H1 (cell line): ENCODE data around the gene JAKMIP2. TPM values are rescaled to one million over a fixed set of nuclear protein-coding genes. Genes with fewer than 3 reads are reported as not detected.

Experiments
- CTCF ChIA-PET: fragments of 300-600 bp; sonication (Branson Sonifier 250); formaldehyde crosslinking; loops from one replicate; lab custom pipeline; 2021; ENCODE audit not compliant: partially characterized antibody; lab: Charles Lee
- POLR2A ChIA-PET: fragments of 300-600 bp; sonication (Branson Sonifier 250); formaldehyde crosslinking; loops from one replicate; lab custom pipeline; 2021; ENCODE audit warnings: inconsistent platforms; ENCODE audit not compliant: partially characterized antibody; lab: Charles Lee
- DNase-seq, 2 experiments: peaks; one replicate each; pipeline versions ENCODE4 v3.0.0 to v3.0.0-alpha.2; 2010 to 2022; ENCODE audit warnings: low spot score in 2 of 2, low read depth in 1 of 2, mixed read lengths in 1 of 2
- FAIRE-seq: peaks from 2 replicates; lab custom pipeline; 2011; peaks lifted over from hg19 to GRCh38; lab: Jason Lieb, UNC
- H2AFZ ChIP-seq: 2 replicates; pipeline ENCODE4 v1.8.1; 2012; ENCODE audit warnings: low read length, inconsistent platforms
- H2AK5ac ChIP-seq: 2 replicates; pipeline ENCODE4 v1.6.1; 2013; ENCODE audit warnings: low read depth, low read length
- H2BK120ac ChIP-seq: replicated peaks from 2 replicates; pipeline ENCODE3; 2013; ENCODE audit warnings: low read depth, low read length, inconsistent platforms
- H2BK12ac ChIP-seq: 2 replicates; pipeline ENCODE4 v1.6.1; 2013; ENCODE audit warnings: low read depth, low read length
- H2BK15ac ChIP-seq: 2 replicates; pipeline ENCODE4 v1.6.1; 2013; ENCODE audit warnings: low read length
- H2BK20ac ChIP-seq: 2 replicates; pipeline ENCODE4 v1.6.1; 2013; ENCODE audit warnings: low read length
- H2BK5ac ChIP-seq: 2 replicates; pipeline ENCODE4 v1.6.1; 2013; ENCODE audit warnings: low read depth, low read length
- H3K14ac ChIP-seq: 2 replicates; pipeline ENCODE4 v1.6.1; 2013; ENCODE audit warnings: inconsistent platforms; ENCODE audit not compliant: insufficient read length
- H3K18ac ChIP-seq: 2 replicates; pipeline ENCODE4 v1.6.1; 2013; ENCODE audit warnings: low read length; ENCODE audit errors: extremely low read depth
- H3K23ac ChIP-seq: 2 replicates; pipeline ENCODE4 v1.6.1; 2013; ENCODE audit warnings: inconsistent platforms; ENCODE audit not compliant: insufficient read length
- H3K23me2 ChIP-seq: 2 replicates; pipeline ENCODE4 v1.6.1; 2013; ENCODE audit warnings: low read depth, low read length
- H3K27ac ChIP-seq: 2 replicates; pipeline ENCODE4 v1.6.1; 2011; ENCODE audit warnings: low read depth, low read length, inconsistent platforms
- H3K27me3 ChIP-seq, 4 experiments: replicated peaks in 1 of 4; 1 replicate in 1 of 4; 2 replicates in 3 of 4; pipeline versions ENCODE4 v1.6.1 to v1.8.1; 2011 to 2013; ENCODE audit warnings: low read length in 3 of 4, mild to moderate bottlenecking in 3 of 4, inconsistent platforms in 2 of 4, mixed read lengths in 2 of 4, moderate library complexity in 1 of 4; ENCODE audit not compliant: control insufficient read depth in 3 of 4, insufficient read depth in 3 of 4; ENCODE audit errors: extremely low read depth in 1 of 4
- H3K36me3 ChIP-seq, 4 experiments: 2 replicates each; pipeline versions ENCODE4 v1.6.1 to v1.8.1; 2011 to 2013; ENCODE audit warnings: mild to moderate bottlenecking in 4 of 4, low read length in 3 of 4, moderate library complexity in 2 of 4, control low read depth in 1 of 4, inconsistent platforms in 1 of 4; ENCODE audit not compliant: insufficient read depth in 4 of 4, control insufficient read depth in 2 of 4
- H3K4ac ChIP-seq: replicated peaks from 2 replicates; pipeline ENCODE3; 2013; ENCODE audit warnings: low read length, low read depth, mixed read lengths, inconsistent platforms; ENCODE audit not compliant: insufficient read length
- H3K4me1 ChIP-seq, 4 experiments: replicated peaks in 1 of 4; 1 replicate in 1 of 4; 2 replicates in 3 of 4; pipeline versions ENCODE4 v1.6.1 to v1.8.1; 2011 to 2013; ENCODE audit warnings: low read length in 3 of 4, inconsistent platforms in 2 of 4, mixed read lengths in 1 of 4; ENCODE audit not compliant: insufficient read depth in 4 of 4, control insufficient read depth in 3 of 4
- H3K4me2 ChIP-seq, 2 experiments: 2 replicates each; pipeline versions ENCODE4 v1.6.1 to v1.8.1; 2011 to 2013; ENCODE audit warnings: low read depth in 2 of 2, low read length in 2 of 2, control low read depth in 1 of 2, inconsistent platforms in 1 of 2, mild to moderate bottlenecking in 1 of 2; ENCODE audit not compliant: insufficient read depth in 1 of 2
- H3K4me3 ChIP-seq, 4 experiments: fragments of 200-600, 300-600 bp in 1 of 4; sonication (generic), shearing (Covaris generic), sonication (Bioruptor Twin) in 1 of 4; 2 replicates each; pipeline versions ENCODE4 v1.5.1 to v1.8.1; 2011 to 2016; ENCODE audit warnings: low read length in 4 of 4, low read depth in 3 of 4, control low read depth in 2 of 4, inconsistent platforms in 2 of 4, mild to moderate bottlenecking in 2 of 4, mixed read lengths in 1 of 4, moderate library complexity in 1 of 4; ENCODE audit not compliant: insufficient read depth in 2 of 4; ENCODE audit errors: extremely low read depth in 1 of 4
- H3K56ac ChIP-seq: replicated peaks from 2 replicates; pipeline ENCODE3; 2013; ENCODE audit warnings: low read depth, mild to moderate bottlenecking, mixed read lengths, low read length, inconsistent platforms; ENCODE audit not compliant: insufficient read length
- H3K79me1 ChIP-seq: 2 replicates; pipeline ENCODE4 v1.6.1; 2013; ENCODE audit warnings: low read depth, low read length, control low read depth
- H3K79me2 ChIP-seq, 2 experiments: 2 replicates each; pipeline versions ENCODE4 v1.6.1 to v1.8.1; 2012 to 2013; ENCODE audit warnings: low read length in 2 of 2, mild to moderate bottlenecking in 2 of 2, inconsistent platforms in 1 of 2; ENCODE audit not compliant: insufficient read depth in 2 of 2, control insufficient read depth in 1 of 2
- H3K9ac ChIP-seq, 4 experiments: replicated peaks in 1 of 4; 1 replicate in 1 of 4; 2 replicates in 3 of 4; pipeline versions ENCODE4 v1.6.1 to v1.8.1; 2011 to 2013; ENCODE audit warnings: low read depth in 3 of 4, low read length in 3 of 4, control low read depth in 2 of 4, mild to moderate bottlenecking in 2 of 4, moderate library complexity in 2 of 4, inconsistent platforms in 1 of 4; ENCODE audit errors: extremely low read depth in 1 of 4
- H3K9me3 ChIP-seq, 2 experiments: 2 replicates each; pipeline versions ENCODE4 v1.6.1 to v1.8.1; 2012 to 2013; ENCODE audit warnings: mild to moderate bottlenecking in 2 of 2, moderate library complexity in 2 of 2, control low read depth in 1 of 2, inconsistent platforms in 1 of 2, low read depth in 1 of 2, low read length in 1 of 2, mixed read lengths in 1 of 2; ENCODE audit not compliant: insufficient read depth in 2 of 2
- H4K20me1 ChIP-seq, 2 experiments: replicated peaks in 1 of 2; 2 replicates each; pipeline versions ENCODE3 to v1.8.1; 2011 to 2013; ENCODE audit warnings: inconsistent platforms in 2 of 2, low read length in 2 of 2, mild to moderate bottlenecking in 1 of 2; ENCODE audit not compliant: insufficient read depth in 2 of 2, control insufficient read depth in 1 of 2
- H4K5ac ChIP-seq: 2 replicates; pipeline ENCODE4 v1.6.1; 2013; ENCODE audit warnings: low read length, low read depth, mixed read lengths, inconsistent platforms; ENCODE audit not compliant: insufficient read length
- H4K8ac ChIP-seq: 2 replicates; pipeline ENCODE4 v1.8.0; 2013; ENCODE audit warnings: mild to moderate bottlenecking, moderate library complexity, low read length, inconsistent platforms; ENCODE audit not compliant: insufficient read depth; ENCODE audit errors: extremely low read depth
- H4K91ac ChIP-seq: replicated peaks from 2 replicates; pipeline ENCODE3; 2013; ENCODE audit warnings: low read length, mixed read lengths, inconsistent platforms; ENCODE audit not compliant: insufficient read length
- JUND ChIP-seq: IDR thresholded peaks from 2 replicates; pipeline ENCODE4 v1.6.1; 2011; ENCODE audit warnings: mild to moderate bottlenecking, improper control_type of control experiment, low read length
- WGBS, 2 experiments: shearing (Covaris generic) in 1 of 2; methylation state at CpG; one replicate each; pipeline versions ENCODE4 v1.1.6 to v1.1.7; 2013 to 2015; ENCODE audit warnings: low lambda C conversion rate in 2 of 2, mixed read lengths in 2 of 2, inconsistent platforms in 1 of 2, low coverage in 1 of 2, missing lambda C conversion rate in 1 of 2; ENCODE audit not compliant: insufficient replicate concordance in 2 of 2, insufficient coverage in 1 of 2, insufficient read length in 1 of 2; ENCODE audit errors: extremely low coverage in 1 of 2, missing lambda C conversion rate in 1 of 2; 5-methylcytosine and 5-hydroxymethylcytosine counted together
- polyA plus RNA-seq, 7 experiments: library from polyadenylated mRNA; depleted of rRNA in 3 of 7; stranded (reverse) in 5 of 7; unstranded in 2 of 7; fragments of >200 nt in 5 of 7; fragments of 200-250 nt in 2 of 7; gene quantifications; 1 replicate in 5 of 7; 2 replicates in 1 of 7; 4 replicates in 1 of 7; pipeline versions ENCODE4 v1.2.1 to v1.2.3, GENCODE V29; 2011 to 2013; ENCODE audit warnings: missing spikeins in 2 of 7, mixed read lengths in 2 of 7
- total RNA-seq: library from RNA; stranded (reverse); fragmentation: NEBNext Ultra II Directional; extraction: Animal tissue kit (Norgen Biotek cat#: 25700); gene quantifications from 2 replicates; pipeline ENCODE4 v1.2.1, GENCODE V29; 2021

JAKMIP2 gene
- total and polyA plus RNA-seq, 2 of the 8 experiments (the other 6 are each of a cell fraction or from before 2014, with no cell fraction given), result 2.4 to 13.6 TPM

- H3K4me3 ChIP-seq, result no peak overlapping the region
- DNase-seq, result no peak
- no peaks in the 10 kb centered on the region for H3K79me1 ChIP-seq
- H2AK5ac ChIP-seq, result no peak overlapping the region
- ChIA-PET POLR2A (no interaction called here), CTCF (interaction anchor here (0.8 kb wide), 1 partner anchor 129 kb away, joined by 3 read pairs; no protein-coding TSS in a partner anchor)
- no peaks in the 10 kb centered on the region for H3K79me2 ChIP-seq
- no peak overlapping the region for H2BK5ac ChIP-seq
- no peak overlapping the region for H3K9ac ChIP-seq
- no peak overlapping the region for H3K56ac ChIP-seq
- H4K20me1 ChIP-seq, result peaks cover 0 to 4% of the 10 kb centered on the region in 2 experiments
- H3K27ac ChIP-seq, result no peak overlapping the region
- 83% methylated on average over 2 of the region's 2 CpGs; no CpG with 5 or more reads in 1 of the 2 experiments for WGBS, 2 experiments
- H2BK20ac ChIP-seq, result no peak overlapping the region
- H2AFZ ChIP-seq, result no peak overlapping the region
- peaks cover 0 to 4% (median 0%) of the 10 kb centered on the region in 4 experiments; a peak in 1 of 7 replicates for H3K4me1 ChIP-seq
- no peak overlapping the region for H3K23ac ChIP-seq
- H2BK15ac ChIP-seq, result no peak overlapping the region
- no peak overlapping the region for H3K18ac ChIP-seq
- H3K27me3 ChIP-seq, result no peaks in the 10 kb centered on the region
- H3K9me3 ChIP-seq, result peaks cover 15 to 24% of the 10 kb centered on the region in 2 experiments
- H3K4me2 ChIP-seq, result no peak overlapping the region
- H4K91ac ChIP-seq, result no peak overlapping the region
- H2BK120ac ChIP-seq, result no peak overlapping the region
- no peaks in the 10 kb centered on the region; the same call in 1 of the 2 replicates for H3K23me2 ChIP-seq
- FAIRE-seq, result no peak
- H2BK12ac ChIP-seq, result no peak overlapping the region
- H3K14ac ChIP-seq, result no peak overlapping the region
- peaks cover 0 to 19% (median 2%) of the 10 kb centered on the region in 4 experiments; a peak in 3 of 8 replicates for H3K36me3 ChIP-seq
- H3K4ac ChIP-seq, result no peak overlapping the region
- no peak overlapping the region for H4K8ac ChIP-seq
- H4K5ac ChIP-seq, result no peak overlapping the region
- TF ChIP-seq JUND, result no peak
These were observed 87.8 kb downstream of the JAKMIP2 start for GRCh38 chr5:147694772-147695171.
